Activated CD4-positive, alpha-beta T cell treated with anti-CD3 and anti-CD28 coated beads, Interleukin-2, amount 50 U/mL, for 24 hours (primary cell): ENCODE measurements around the gene CAPN9.

Source experiments
- DNase-seq, 2 donors: peaks; one replicate each; pipeline ENCODE4 v3.0.0-alpha.2; 2020; ENCODE audit warnings: low read depth in 1 of 2, low spot score in 1 of 2

Gene CAPN9

DNA sequence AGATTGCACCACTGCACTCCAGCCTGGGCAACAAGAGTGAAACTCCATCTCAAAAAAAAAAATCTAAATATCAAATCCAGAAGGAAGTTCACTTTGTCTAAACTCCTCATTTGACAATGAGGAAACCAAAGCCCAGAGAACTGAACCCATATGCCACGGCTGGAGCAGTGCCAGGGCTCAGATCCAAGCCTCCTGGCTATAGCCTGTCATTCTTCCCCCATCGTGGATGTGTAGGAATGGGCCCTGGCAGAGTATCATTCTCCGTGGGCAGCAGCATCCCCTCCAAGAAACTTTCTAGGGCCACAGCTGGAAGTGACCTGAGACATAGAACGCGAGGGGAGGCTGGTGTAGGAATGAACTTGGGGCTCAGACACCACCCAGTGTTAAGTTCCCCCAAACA, 47.2 kb downstream of the CAPN9 start:
- DNase-seq: no peak

DNA sequence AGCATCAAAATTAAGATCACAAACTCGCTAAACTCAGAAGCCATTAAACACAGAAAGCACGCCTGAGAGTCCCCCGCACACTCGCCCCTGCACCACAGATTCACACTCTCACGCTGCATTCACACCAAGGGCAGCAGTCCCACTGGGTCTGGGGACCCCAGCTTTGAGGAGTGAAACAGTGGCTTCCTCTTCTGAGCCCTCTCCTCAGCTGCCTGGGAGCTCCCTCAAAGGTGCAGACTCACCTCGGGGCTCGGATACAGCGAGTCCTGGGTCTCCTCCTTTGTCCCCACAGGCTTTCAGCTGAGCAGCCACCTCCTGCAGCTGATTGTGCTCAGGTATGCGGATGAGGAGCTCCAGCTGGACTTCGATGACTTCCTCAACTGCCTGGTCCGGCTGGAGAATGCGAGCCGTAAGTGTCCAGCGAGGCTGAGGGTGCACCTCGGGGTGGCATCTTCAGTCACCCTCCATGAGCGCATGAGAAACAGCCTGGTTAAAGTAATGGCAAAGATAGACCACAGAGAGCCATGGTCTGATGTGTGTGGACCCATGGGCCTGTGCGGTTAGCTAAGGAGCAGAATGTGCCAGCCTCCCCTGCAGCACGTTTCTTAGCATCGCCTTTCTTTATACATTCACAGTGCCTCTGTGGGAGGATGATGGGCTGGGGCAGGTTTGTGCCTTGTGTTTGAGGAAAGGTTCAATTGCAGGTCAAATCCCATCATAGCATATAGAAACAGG, 47.9 kb downstream of the CAPN9 start:
- no peak for DNase-seq

GRCh38 chr1:230796626-230797025, 49.4 kb downstream of the CAPN9 start:
- no peak for DNase-seq

DNA sequence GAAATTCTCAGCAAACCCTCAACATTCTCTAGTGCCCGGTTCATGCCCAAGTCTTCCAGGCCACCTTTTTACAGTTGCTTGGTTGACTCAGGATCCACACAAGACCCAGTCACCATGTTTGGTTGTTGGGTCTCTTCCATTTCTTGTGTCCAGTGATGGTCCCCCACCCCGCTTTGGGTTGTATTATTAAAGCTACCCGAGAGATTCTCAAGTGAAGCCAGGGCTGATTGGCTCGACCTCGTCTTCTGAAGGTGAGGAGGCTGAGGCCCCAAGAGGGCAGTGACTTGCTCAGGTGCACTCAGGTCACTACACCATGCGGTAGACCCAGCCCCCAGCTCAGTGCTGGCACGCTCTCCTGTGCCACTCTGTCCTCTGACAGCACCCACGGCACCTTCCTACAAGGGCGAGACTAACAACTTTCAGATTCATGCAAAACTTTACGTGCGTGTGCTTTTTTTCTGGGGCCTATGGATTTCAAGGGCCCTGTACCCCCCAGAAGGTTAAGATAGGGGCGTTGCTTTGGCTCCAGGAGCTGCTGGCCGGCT, 50.3 kb downstream of the CAPN9 start:
- DNase-seq: no peak

- no peak for DNase-seq
Measured at GRCh38 chr1:230797942-230798365, 50.8 kb downstream of the CAPN9 start.

DNA sequence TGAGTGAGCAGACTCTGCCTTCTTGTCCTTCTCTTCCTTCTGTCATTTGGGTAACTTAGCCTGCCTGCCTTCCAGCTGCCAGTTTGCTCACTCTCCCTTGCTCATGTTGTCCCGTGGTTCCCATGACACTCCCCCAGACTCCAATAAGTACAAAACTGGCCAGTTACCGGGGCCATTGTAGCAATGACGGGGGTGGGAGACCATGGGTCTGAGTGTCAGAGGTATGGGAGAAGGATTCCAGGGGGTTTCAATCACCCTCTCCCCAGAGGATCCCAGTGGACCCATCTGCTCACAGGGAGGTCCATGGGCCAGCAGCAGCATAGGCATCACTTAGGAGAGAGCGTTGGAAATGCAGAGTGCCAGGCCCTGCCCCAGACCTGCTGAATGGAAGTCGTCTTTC, 51.3 kb downstream of the CAPN9 start:
- no peak for DNase-seq

DNA sequence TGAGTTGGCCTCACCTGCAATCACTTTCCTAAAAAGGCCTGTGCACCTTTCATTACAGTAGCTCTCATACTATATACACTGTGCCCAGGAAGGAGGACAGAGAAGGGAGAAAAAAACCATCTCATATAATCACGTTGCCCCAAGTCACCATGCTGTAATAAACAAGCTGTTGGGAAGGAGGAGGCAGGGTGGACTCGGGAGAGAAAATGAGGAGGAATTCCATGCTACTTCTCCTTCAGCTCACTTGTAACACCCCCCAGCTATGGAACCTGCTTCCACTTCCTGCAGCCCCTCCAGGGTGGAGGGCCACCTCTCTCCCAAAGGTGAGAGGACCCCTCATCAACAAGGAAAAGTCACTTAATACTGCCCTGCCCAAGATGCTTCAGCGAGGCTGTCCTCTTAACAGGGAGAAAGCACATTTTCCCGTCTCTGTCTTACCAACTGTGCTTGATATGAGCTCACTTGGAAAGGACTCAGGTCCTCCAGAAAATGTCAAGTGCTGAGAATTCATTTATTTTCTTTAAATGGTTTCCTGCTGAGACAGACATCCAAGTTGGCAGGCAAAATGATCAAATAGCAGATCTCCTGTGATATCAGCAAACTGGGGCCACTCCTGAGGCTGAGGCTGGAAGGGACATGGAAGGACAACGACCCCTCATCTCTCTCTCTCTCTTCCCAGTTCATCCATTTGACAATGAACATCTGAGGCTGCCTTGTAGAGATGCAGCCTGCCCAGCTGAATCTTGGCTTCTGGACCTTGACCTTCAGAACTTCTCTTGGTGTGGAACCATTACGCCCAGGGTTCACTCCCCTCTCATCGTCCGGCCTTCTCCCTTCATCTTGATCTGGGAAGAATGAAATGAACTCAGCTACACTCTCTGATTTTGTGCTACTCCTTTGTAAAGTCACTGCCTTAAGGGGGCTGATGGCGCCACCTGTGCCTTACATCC, 54.0 kb downstream of the CAPN9 start:
- DNase-seq: no peak

- DNase-seq: no peak
Measured at GRCh38 chr1:230804396-230804795, 57.2 kb downstream of the CAPN9 start.

DNA sequence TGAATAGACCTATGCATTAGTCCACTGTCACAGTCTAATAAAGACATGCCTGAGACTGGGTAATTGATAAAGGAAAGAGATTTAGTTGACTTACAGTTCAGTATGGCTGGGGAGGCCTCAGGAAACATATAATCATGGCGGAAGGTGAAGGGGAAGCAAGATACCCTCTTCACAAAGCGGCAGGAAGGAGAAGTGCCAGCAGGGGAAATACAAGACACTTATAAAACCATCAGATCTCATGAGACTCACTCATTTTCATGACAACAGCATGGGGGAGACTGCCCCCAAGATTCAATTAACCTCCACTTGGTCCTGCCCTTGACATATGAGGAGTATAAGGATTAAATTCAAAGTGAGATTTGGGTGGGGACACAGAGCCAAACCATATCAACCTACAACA, 59.4 kb downstream of the CAPN9 start:
- DNase-seq: no peak

- no peak for DNase-seq
Measured at GRCh38 chr1:230807029-230807428, 59.8 kb downstream of the CAPN9 start.

- DNase-seq: no peak
Measured at GRCh38 chr1:230807561-230808280, 60.5 kb downstream of the CAPN9 start.

DNA sequence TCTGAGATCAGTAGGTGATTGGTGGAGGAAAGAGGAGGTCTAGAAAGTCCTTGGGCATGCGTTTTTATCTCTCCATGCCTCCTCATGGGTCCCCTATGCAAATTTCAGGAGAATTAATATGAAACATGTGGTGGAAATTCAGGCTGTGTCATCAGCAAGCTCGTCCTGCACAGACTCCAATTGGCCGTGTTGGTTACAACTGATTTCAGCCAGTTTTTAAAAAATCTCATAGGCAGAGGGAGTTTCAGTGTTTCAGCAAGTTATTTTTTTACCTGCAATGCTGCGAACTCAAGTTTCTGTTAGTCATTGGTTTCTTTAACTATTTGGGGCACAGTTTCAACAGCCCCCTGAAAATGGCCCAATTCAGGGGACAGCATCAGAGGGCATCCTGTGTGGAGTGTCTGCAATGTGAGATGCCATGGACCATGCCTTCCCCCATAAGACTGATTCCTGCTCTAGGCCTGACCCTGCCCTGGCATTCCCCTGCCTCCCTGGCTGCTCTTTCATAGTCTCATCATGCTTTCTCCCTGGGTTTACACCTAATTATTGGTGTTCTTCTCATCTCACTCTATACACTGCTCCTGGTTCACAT, 61.2 kb downstream of the CAPN9 start:
- DNase-seq: no peak

- no peak for DNase-seq
Measured at GRCh38 chr1:230809256-230809990, 62.2 kb downstream of the CAPN9 start.

DNA sequence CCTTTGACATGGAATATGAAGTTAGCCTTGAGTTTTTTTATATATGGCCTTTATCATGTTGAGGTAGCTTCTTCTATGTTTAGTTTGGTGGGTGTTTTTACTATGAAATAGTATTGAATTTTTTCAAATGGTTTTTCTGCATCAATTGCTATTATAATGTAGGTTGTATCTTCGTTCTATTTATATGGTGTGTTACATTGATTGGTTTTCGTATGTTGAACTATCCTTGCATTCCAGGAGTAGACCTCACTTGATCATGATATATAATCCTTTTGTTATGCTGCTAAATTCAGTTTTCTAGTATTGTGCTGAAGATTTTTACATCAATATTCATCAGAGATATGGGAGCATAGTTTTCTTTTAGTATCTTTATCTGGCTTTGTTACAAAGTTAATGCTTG, 65.4 kb downstream of the CAPN9 start:
- no peak for DNase-seq

- no peak for DNase-seq
Measured at GRCh38 chr1:230814949-230815692, 67.9 kb downstream of the CAPN9 start.

DNA sequence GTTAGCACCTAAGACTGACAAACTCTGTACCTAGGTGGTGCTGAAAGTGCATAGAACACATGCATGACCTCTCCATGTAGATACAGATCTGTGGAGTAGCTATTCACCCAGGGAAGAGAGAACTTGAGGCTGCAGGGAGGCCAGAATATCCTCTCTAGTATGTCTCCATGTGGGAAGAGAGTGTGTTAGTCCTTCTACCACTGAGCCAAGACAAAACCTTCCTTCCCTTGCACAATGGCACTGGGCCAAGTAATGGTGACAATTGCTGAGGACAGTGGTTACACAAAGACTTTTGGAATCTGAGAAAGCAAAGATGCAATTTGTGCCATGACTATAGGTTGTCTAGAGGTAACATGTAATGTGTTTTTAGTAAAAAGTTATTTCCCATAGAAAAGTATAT, 68.8 kb downstream of the CAPN9 start:
- DNase-seq: no peak

DNA sequence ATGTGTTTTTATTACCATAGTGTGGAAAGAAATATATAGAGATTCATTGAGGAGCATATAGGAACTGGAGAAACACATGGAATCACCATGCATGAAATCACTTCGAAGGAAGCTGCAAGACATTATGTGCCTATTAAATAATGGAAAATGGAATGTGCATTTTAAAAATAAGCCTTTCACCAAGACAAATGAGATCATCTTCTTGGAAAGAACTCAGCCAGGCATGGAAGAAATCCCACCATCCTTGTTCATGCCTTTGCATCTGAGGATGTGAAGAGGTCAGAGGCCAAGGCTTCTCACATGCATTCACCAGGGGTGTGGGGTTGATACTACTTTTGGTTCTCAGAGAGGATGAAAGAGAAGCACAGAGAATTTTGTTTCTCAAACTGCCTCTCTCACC, 71.2 kb downstream of the CAPN9 start:
- no peak for DNase-seq

GRCh38 chr1:230818901-230819300, 71.7 kb downstream of the CAPN9 start:
- DNase-seq: no peak

GRCh38 chr1:230819976-230820375, 72.8 kb downstream of the CAPN9 start:
- DNase-seq: no peak

DNA sequence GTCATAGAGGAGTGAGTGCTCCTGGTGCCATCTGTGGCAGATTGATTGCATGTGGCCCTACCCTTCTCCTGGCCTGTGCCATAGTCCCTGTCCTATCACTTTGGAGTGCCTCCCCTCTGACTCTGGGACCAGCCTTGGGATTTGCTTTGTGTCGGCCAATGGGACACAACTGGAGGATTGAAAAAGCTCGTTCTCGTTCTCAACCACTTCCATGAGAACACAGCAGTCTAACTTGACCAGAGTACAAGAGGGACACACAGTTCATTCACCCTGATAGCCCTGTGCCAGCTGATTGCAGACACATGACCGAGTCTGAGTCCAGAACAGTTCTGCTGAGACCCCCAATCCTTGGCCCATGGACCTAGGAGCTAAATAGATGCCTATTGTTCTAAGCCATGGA, 73.4 kb downstream of the CAPN9 start:
- DNase-seq: no peak
